Smooth muscle cell (in vitro differentiated cells): ENCODE data around the gene CELF2. TPM values are rescaled to one million over a fixed set of nuclear protein-coding genes. Genes with fewer than 3 reads are reported as not detected.

Experiments
- DNase-seq: peaks from one replicate; lab custom pipeline; 2025; ENCODE audit not compliant: unreplicated experiment; lab: John Stamatoyannopoulos, UW
- H2AFZ ChIP-seq: fragments of 200-600 bp; sonication (generic); 2 replicates; pipeline ENCODE4 v1.6.0; 2016; ENCODE audit warnings: antibody characterized with exemption, low read depth, mild to moderate bottlenecking
- H3F3A ChIP-seq: fragments of 200-600 bp; sonication (generic); 2 replicates; pipeline ENCODE4 v1.6.0; 2017; ENCODE audit warnings: antibody characterized with exemption, low read depth
- H3K27ac ChIP-seq: fragments of 200-600 bp; sonication (generic); 2 replicates; pipeline ENCODE4 v1.5.1; 2016; ENCODE audit warnings: low read depth, mild to moderate bottlenecking
- H3K27me3 ChIP-seq: fragments of 200-600 bp; sonication (generic); 2 replicates; pipeline ENCODE4 v1.6.1; 2016; ENCODE audit warnings: low read depth, mild to moderate bottlenecking
- H3K36me3 ChIP-seq: fragments of 200-600 bp; sonication (generic); 2 replicates; pipeline ENCODE4 v1.5.1; 2016; ENCODE audit warnings: low read depth
- H3K4me1 ChIP-seq: fragments of 200-600 bp; sonication (generic); 2 replicates; pipeline ENCODE4 v1.5.1; 2016; ENCODE audit warnings: low read depth
- H3K4me2 ChIP-seq: fragments of 200-600 bp; sonication (generic); 2 replicates; pipeline ENCODE4 v1.6.0; 2016; ENCODE audit warnings: mild to moderate bottlenecking
- H3K4me3 ChIP-seq: fragments of 200-600 bp; sonication (generic); 2 replicates; pipeline ENCODE4 v1.5.1; 2016; ENCODE audit warnings: mild to moderate bottlenecking
- H3K79me2 ChIP-seq: fragments of 200-600 bp; sonication (generic); 2 replicates; pipeline ENCODE4 v1.6.0; 2016; ENCODE audit warnings: low read depth, mild to moderate bottlenecking
- H3K9ac ChIP-seq: fragments of 200-600 bp; sonication (generic); 2 replicates; pipeline ENCODE4 v1.6.0; 2016; ENCODE audit warnings: low read depth
- H3K9me3 ChIP-seq: fragments of 200-600 bp; sonication (generic); replicated peaks from 2 replicates; pipeline ENCODE4 v1.5.1; 2016; ENCODE audit warnings: low read depth
- H4K20me1 ChIP-seq: fragments of 200-600 bp; sonication (generic); 2 replicates; pipeline ENCODE4 v1.6.0; 2016; ENCODE audit warnings: low read depth
- CTCF ChIP-seq: fragments of 200-600 bp; sonication (generic); IDR thresholded peaks from 2 replicates; pipeline ENCODE4 v1.5.1; 2017; ENCODE audit warnings: borderline replicate concordance, mild to moderate bottlenecking, antibody characterized with exemption; ENCODE audit not compliant: insufficient read depth, poor library complexity, severe bottlenecking
- WGBS: methylation state at CpG from one replicate; pipeline ENCODE4 v1.1.7; 2016; ENCODE audit warnings: low lambda C conversion rate; 5-methylcytosine and 5-hydroxymethylcytosine counted together
- polyA plus RNA-seq: library from polyadenylated mRNA; unstranded; fragments of >200 nt; fragmentation: Nextera tagmentation; extraction: Ambion mirVana; gene quantifications from 2 replicates; pipeline ENCODE4 v1.2.1, GENCODE V29; 2016
- total RNA-seq: library from RNA; depleted of rRNA; stranded (reverse); fragments of >200 nt; gene quantifications from 2 replicates; pipeline ENCODE4 v1.2.3, GENCODE V29; 2014

CELF2 gene
- total and polyA plus RNA-seq, 2 experiments from 2014 or later = 3.0 to 4.7 TPM

GRCh38 chr10:11275651-11276050 is 258.0 kb downstream of the CELF2 start:
- no peak overlapping the region for H2AFZ ChIP-seq
- peaks cover 21% of the 10 kb centered on the region for H3K27me3 ChIP-seq
- 89% methylated on average over 12 of the region's 12 CpGs for WGBS
- no peak for DNase-seq
- no peaks in the 10 kb centered on the region for H4K20me1 ChIP-seq
- no peaks in the 10 kb centered on the region for H3K4me1 ChIP-seq
- H3K27ac ChIP-seq = no peak overlapping the region
- H3F3A ChIP-seq = no peaks in the 10 kb centered on the region
- no peak for TF ChIP-seq CTCF
- H3K4me2 ChIP-seq = no peak overlapping the region
- no peaks in the 10 kb centered on the region for H3K79me2 ChIP-seq
- no peak overlapping the region for H3K9ac ChIP-seq
- H3K9me3 ChIP-seq = no peaks in the 10 kb centered on the region
- no peaks in the 10 kb centered on the region for H3K36me3 ChIP-seq
- no peak overlapping the region for H3K4me3 ChIP-seq

GRCh38 chr10:11276449-11276990 is 258.8 kb downstream of the CELF2 start:
- Histone ChIP-seq H3K4me3 (no peak overlapping the region), H3K36me3 (no peaks in the 10 kb centered on the region), H3K4me1 (no peaks in the 10 kb centered on the region), H3K9ac (no peak overlapping the region), H3K27ac (no peak overlapping the region), H3K79me2 (no peaks in the 10 kb centered on the region), H3K9me3 (no peaks in the 10 kb centered on the region), H4K20me1 (no peaks in the 10 kb centered on the region), H2AFZ (no peak overlapping the region), H3K27me3 (peaks cover 21% of the 10 kb centered on the region), H3K4me2 (no peak overlapping the region), H3F3A (no peaks in the 10 kb centered on the region)
- TF ChIP-seq CTCF = no peak
- WGBS = 85% methylated on average over 10 of the region's 10 CpGs
- DNase-seq = no peak

DNA sequence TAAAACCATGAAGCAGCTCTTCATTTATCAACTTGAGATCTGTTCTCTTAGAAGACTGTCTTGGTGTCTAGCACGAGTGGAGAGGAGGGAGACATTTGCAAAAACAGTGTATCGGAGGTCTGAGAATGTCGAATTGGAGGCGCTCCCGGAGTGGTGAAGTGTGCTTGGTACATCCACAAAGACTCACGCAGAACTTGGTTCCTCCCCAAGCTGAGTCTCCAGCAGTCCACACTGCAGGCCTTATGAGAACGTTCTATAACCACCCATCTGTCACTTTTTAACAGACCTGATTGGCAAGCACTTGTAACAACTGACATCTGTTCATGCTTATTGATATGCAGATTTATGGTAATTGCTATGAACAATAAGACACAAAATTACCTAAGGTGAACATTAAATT is 261.6 kb downstream of the CELF2 start:
- H3K4me1 ChIP-seq = no peaks in the 10 kb centered on the region
- no peak overlapping the region for H3K27ac ChIP-seq
- H3K36me3 ChIP-seq = no peaks in the 10 kb centered on the region
- WGBS = 92% methylated on average over 7 of the region's 7 CpGs
- H3K79me2 ChIP-seq = no peaks in the 10 kb centered on the region
- DNase-seq = no peak
- H3K4me3 ChIP-seq = no peak overlapping the region
- H4K20me1 ChIP-seq = no peaks in the 10 kb centered on the region
- H3K9me3 ChIP-seq = no peaks in the 10 kb centered on the region
- H3K4me2 ChIP-seq = no peak overlapping the region
- H2AFZ ChIP-seq = no peak overlapping the region
- no peaks in the 10 kb centered on the region for H3F3A ChIP-seq
- H3K9ac ChIP-seq = no peak overlapping the region
- TF ChIP-seq CTCF = no peak
- peaks cover 21% of the 10 kb centered on the region for H3K27me3 ChIP-seq
